Trophoblast cell (in vitro differentiated cells and primary cell): ENCODE data around the gene GASK1A.
"Not testable (repeated sequence)": the region's sequence is repeated elsewhere in the genome, so short reads cannot be mapped to it uniquely, and the experiment has no call there.

ENCODE experiments used
- DNase-seq, 2 donors: peaks; one replicate each; pipeline ENCODE4 v3.0.0-alpha.2; 2016
- H2AFZ ChIP-seq: 2 replicates; pipeline ENCODE4 v1.6.1; 2013; ENCODE audit warnings: low read length, moderate library complexity, mild to moderate bottlenecking; ENCODE audit not compliant: insufficient read depth, poor library complexity
- H2AK5ac ChIP-seq: 2 replicates; pipeline ENCODE4 v1.6.1; 2013; ENCODE audit warnings: mild to moderate bottlenecking, low read length
- H2BK120ac ChIP-seq: 2 replicates; pipeline ENCODE4 v1.6.1; 2013; ENCODE audit warnings: low read length, mild to moderate bottlenecking, moderate library complexity; ENCODE audit not compliant: insufficient read depth, poor library complexity
- H2BK12ac ChIP-seq: 2 replicates; pipeline ENCODE4 v1.6.1; 2013; ENCODE audit warnings: mild to moderate bottlenecking, low read length, moderate library complexity
- H2BK5ac ChIP-seq: 2 replicates; pipeline ENCODE4 v1.6.1; 2013; ENCODE audit warnings: low read length, low read depth, moderate library complexity, mild to moderate bottlenecking; ENCODE audit not compliant: poor library complexity
- H3K14ac ChIP-seq: 2 replicates; pipeline ENCODE4 v1.6.1; 2013; ENCODE audit warnings: mild to moderate bottlenecking, low read length
- H3K18ac ChIP-seq: 2 replicates; pipeline ENCODE4 v1.6.1; 2013; ENCODE audit warnings: mild to moderate bottlenecking, low read length
- H3K23ac ChIP-seq: 2 replicates; pipeline ENCODE4 v1.6.1; 2013; ENCODE audit warnings: low read length
- H3K27ac ChIP-seq: 2 replicates; pipeline ENCODE4 v1.5.1; 2013; ENCODE audit warnings: low read depth, mild to moderate bottlenecking, inconsistent platforms, low read length, moderate library complexity
- H3K27me3 ChIP-seq: 2 replicates; pipeline ENCODE4 v1.6.1; 2013; ENCODE audit warnings: inconsistent platforms, mild to moderate bottlenecking, low read length, moderate library complexity; ENCODE audit not compliant: insufficient read depth
- H3K36me3 ChIP-seq, 2 experiments: 1 replicate in 1 of 2; 2 replicates in 1 of 2; pipeline ENCODE4 v1.6.1; 2013; ENCODE audit warnings: low read length in 2 of 2, mild to moderate bottlenecking in 2 of 2, moderate library complexity in 1 of 2; ENCODE audit not compliant: insufficient read depth in 2 of 2, control insufficient read depth in 1 of 2
- H3K4ac ChIP-seq: 2 replicates; pipeline ENCODE4 v1.6.1; 2013; ENCODE audit warnings: low read depth, mild to moderate bottlenecking, low read length, moderate library complexity
- H3K4me1 ChIP-seq, 2 experiments: 1 replicate in 1 of 2; 2 replicates in 1 of 2; pipeline ENCODE4 v1.6.1; 2013; ENCODE audit warnings: low read length in 2 of 2, mild to moderate bottlenecking in 2 of 2, moderate library complexity in 1 of 2; ENCODE audit not compliant: insufficient read depth in 2 of 2, control insufficient read depth in 1 of 2
- H3K4me2 ChIP-seq: 2 replicates; pipeline ENCODE4 v1.6.1; 2013; ENCODE audit warnings: inconsistent platforms, mild to moderate bottlenecking, low read length, moderate library complexity
- H3K4me3 ChIP-seq: 2 replicates; pipeline ENCODE4 v1.5.1; 2013; ENCODE audit warnings: mild to moderate bottlenecking, low read depth, low read length, inconsistent platforms
- H3K79me1 ChIP-seq: one replicate; pipeline ENCODE4 v1.6.1; 2013; ENCODE audit warnings: low read length
- H3K79me2 ChIP-seq: 2 replicates; pipeline ENCODE4 v1.6.1; 2013; ENCODE audit warnings: low read length, mild to moderate bottlenecking; ENCODE audit not compliant: control insufficient read depth, insufficient read depth, poor library complexity
- H3K9ac ChIP-seq: 2 replicates; pipeline ENCODE4 v1.6.1; 2013; ENCODE audit warnings: mild to moderate bottlenecking, low read length
- H3K9me3 ChIP-seq: 2 replicates; pipeline ENCODE4 v1.6.1; 2013; ENCODE audit warnings: low read depth, mild to moderate bottlenecking, control low read depth, inconsistent platforms, low read length; ENCODE audit not compliant: insufficient read depth
- H4K12ac ChIP-seq: 2 replicates; pipeline ENCODE4 v1.6.1; 2013; ENCODE audit warnings: low read depth, mild to moderate bottlenecking, low read length, moderate library complexity
- H4K8ac ChIP-seq: 2 replicates; pipeline ENCODE4 v1.6.1; 2013; ENCODE audit warnings: low read depth, mild to moderate bottlenecking, low read length, moderate library complexity
- H4K91ac ChIP-seq: one replicate; pipeline ENCODE4 v1.6.1; 2013; ENCODE audit warnings: low read depth, mild to moderate bottlenecking, low read length, moderate library complexity
- WGBS: extraction: QIAGEN DNeasy Blood & Tissue Kit; methylation state at CpG from one replicate; pipeline ENCODE4 v1.1.7; 2013; ENCODE audit warnings: missing lambda C conversion rate; ENCODE audit not compliant: insufficient read length, insufficient coverage; ENCODE audit errors: extremely low coverage; 5-methylcytosine and 5-hydroxymethylcytosine counted together

Gene GASK1A

GRCh38 chr3:42974906-42975305, 4.2 kb upstream of the GASK1A start:
- H4K91ac ChIP-seq, H3K4me1 ChIP-seq, H4K8ac ChIP-seq, H3K27ac ChIP-seq, H4K12ac ChIP-seq, H3K79me2 ChIP-seq, H2AK5ac ChIP-seq, H3K9ac ChIP-seq, H3K9me3 ChIP-seq, H3K36me3 ChIP-seq, H3K4ac ChIP-seq, H3K23ac ChIP-seq, H3K4me3 ChIP-seq, H2BK5ac ChIP-seq, H2AFZ ChIP-seq, H2BK120ac ChIP-seq, H3K79me1 ChIP-seq, H3K18ac ChIP-seq, H2BK12ac ChIP-seq, DNase-seq, H3K4me2 ChIP-seq, H3K14ac ChIP-seq: not testable (repeated sequence)
- peaks cover 16% of the 10 kb centered on the region for H3K27me3 ChIP-seq
- no CpG with 5 or more reads among the region's 3 CpGs for WGBS

- Histone ChIP-seq H3K14ac (no peak overlapping the region), H3K79me2 (no peaks in the 10 kb centered on the region), H3K18ac (no peak overlapping the region), H3K9ac (no peak overlapping the region), H3K9me3 (peaks cover 8% of the 10 kb centered on the region), H3K23ac (no peak overlapping the region), H2AK5ac (no peak overlapping the region), H3K4me2 (no peak overlapping the region), H4K12ac (no peak overlapping the region), H2BK120ac (no peak overlapping the region), H2BK12ac (no peak overlapping the region), H3K4me3 (no peak overlapping the region), H4K8ac (no peak overlapping the region), H3K27ac (no peak overlapping the region), H3K36me3 (no peaks in the 10 kb centered on the region), H3K79me1 (no peaks in the 10 kb centered on the region), H3K4ac (no peak overlapping the region), H2AFZ (no peak overlapping the region), H3K27me3 (peaks cover 21% of the 10 kb centered on the region), H3K4me1 (peaks cover 4% of the 10 kb centered on the region in 2 experiments), H2BK5ac (no peak overlapping the region), H4K91ac (no peak overlapping the region)
- DNase-seq = no peak
- no CpG with 5 or more reads among the region's 2 CpGs for WGBS
Observed at GRCh38 chr3:42975456-42975855, 3.7 kb upstream of the GASK1A start.

GRCh38 chr3:42975955-42976354, 3.2 kb upstream of the GASK1A start:
- no CpG with 5 or more reads among the region's 5 CpGs for WGBS

GRCh38 chr3:42980209-42980608, 1.1 kb downstream of the GASK1A start:
- no peak overlapping the region for H3K18ac ChIP-seq
- no peak overlapping the region for H2AK5ac ChIP-seq
- H3K4me1 ChIP-seq = peaks cover 4% of the 10 kb centered on the region in 2 experiments
- H3K4me2 ChIP-seq = no peak overlapping the region
- no peaks in the 10 kb centered on the region for H3K36me3 ChIP-seq
- H2BK12ac ChIP-seq = no peak overlapping the region
- WGBS = no CpG with 5 or more reads among the region's 12 CpGs
- H4K91ac ChIP-seq = no peak overlapping the region
- no peak overlapping the region for H3K14ac ChIP-seq
- H2AFZ ChIP-seq = no peak overlapping the region
- H2BK5ac ChIP-seq = no peak overlapping the region
- H3K79me2 ChIP-seq = no peaks in the 10 kb centered on the region
- H3K9me3 ChIP-seq = peaks cover 2% of the 10 kb centered on the region
- no peak overlapping the region for H4K8ac ChIP-seq
- no peak for DNase-seq
- peaks cover 22% of the 10 kb centered on the region for H3K27me3 ChIP-seq
- H3K23ac ChIP-seq = no peak overlapping the region
- no peak overlapping the region for H3K4me3 ChIP-seq
- H3K9ac ChIP-seq = no peak overlapping the region
- no peaks in the 10 kb centered on the region for H3K79me1 ChIP-seq
- no peak overlapping the region for H2BK120ac ChIP-seq
- no peak overlapping the region for H4K12ac ChIP-seq
- no peak overlapping the region for H3K4ac ChIP-seq
- no peak overlapping the region for H3K27ac ChIP-seq

More at GRCh38 chr3:42975955-42976354, 3.2 kb upstream of the GASK1A start:
- Histone ChIP-seq H4K91ac (no peak overlapping the region), H3K14ac (no peak overlapping the region), H3K4me2 (no peak overlapping the region), H3K79me1 (no peaks in the 10 kb centered on the region), H3K4me3 (no peak overlapping the region), H3K4me1 (peaks cover 4% of the 10 kb centered on the region in 2 experiments), H3K36me3 (no peaks in the 10 kb centered on the region), H3K4ac (no peak overlapping the region), H2AK5ac (no peak overlapping the region), H2BK5ac (no peak overlapping the region), H3K27me3 (peaks cover 22% of the 10 kb centered on the region), H3K18ac (no peak overlapping the region), H4K8ac (no peak overlapping the region), H3K9me3 (peaks cover 8% of the 10 kb centered on the region), H4K12ac (no peak overlapping the region), H3K9ac (no peak overlapping the region), H3K23ac (no peak overlapping the region), H2BK120ac (no peak overlapping the region), H2AFZ (no peak overlapping the region), H3K79me2 (no peaks in the 10 kb centered on the region), H2BK12ac (no peak overlapping the region), H3K27ac (no peak overlapping the region)
- no peak for DNase-seq
